Thyroid gland (tissue), 4 donors: ENCODE measurements around the gene ZFAND3.

Experiments
- POLR2A ChIP-seq, 2 donors: fragments of 450-650 bp; IDR thresholded peaks; one replicate each; pipeline ENCODE4 v1.6.1; 2017; ENCODE audit warnings: antibody characterized with exemption in 2 of 2, mild to moderate bottlenecking in 2 of 2, moderate library complexity in 1 of 2
- TF ChIP-seq, protein P1 (sequence below), 6 experiments: fragments of 200-600 bp in 3 of 6; fragments of 450-650 bp in 3 of 6; sonication (generic) in 3 of 6; IDR thresholded peaks; one replicate each; pipeline ENCODE4 v1.5.1; 2016 to 2019; ENCODE audit warnings: antibody characterized with exemption in 6 of 6, mild to moderate bottlenecking in 2 of 6, inconsistent platforms in 1 of 6, moderate library complexity in 1 of 6

DNA sequence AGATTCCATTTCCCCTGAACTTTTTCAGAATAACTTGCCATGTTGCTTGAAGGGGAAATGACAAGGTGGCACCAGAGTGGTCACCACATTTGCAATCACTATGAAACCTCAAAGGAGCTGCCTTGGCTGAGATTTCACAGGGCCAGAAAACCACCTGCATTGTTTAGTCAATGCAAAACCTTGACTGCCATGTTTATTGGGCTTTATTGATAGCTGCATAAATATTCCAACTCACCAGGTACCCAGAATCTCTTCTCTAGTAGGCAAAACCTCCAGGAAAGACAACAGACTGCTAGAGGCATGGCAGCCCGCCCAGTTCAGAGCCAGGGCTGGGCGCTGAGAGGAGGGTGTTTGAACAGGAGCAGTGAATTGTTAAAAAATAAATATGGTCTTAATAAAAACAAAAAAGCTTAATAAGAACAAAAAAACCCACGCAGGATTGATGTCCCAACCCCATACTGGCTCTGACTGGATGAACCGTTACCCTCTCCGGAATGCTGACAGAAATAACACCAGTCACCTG lies 375.6 kb downstream of the ZFAND3 start:
- TF ChIP-seq POLR2A (IDR thresholded peaks at IDR 0.05) = no peak
- TF ChIP-seq, protein P1, sequence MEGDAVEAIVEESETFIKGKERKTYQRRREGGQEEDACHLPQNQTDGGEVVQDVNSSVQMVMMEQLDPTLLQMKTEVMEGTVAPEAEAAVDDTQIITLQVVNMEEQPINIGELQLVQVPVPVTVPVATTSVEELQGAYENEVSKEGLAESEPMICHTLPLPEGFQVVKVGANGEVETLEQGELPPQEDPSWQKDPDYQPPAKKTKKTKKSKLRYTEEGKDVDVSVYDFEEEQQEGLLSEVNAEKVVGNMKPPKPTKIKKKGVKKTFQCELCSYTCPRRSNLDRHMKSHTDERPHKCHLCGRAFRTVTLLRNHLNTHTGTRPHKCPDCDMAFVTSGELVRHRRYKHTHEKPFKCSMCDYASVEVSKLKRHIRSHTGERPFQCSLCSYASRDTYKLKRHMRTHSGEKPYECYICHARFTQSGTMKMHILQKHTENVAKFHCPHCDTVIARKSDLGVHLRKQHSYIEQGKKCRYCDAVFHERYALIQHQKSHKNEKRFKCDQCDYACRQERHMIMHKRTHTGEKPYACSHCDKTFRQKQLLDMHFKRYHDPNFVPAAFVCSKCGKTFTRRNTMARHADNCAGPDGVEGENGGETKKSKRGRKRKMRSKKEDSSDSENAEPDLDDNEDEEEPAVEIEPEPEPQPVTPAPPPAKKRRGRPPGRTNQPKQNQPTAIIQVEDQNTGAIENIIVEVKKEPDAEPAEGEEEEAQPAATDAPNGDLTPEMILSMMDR (IDR thresholded peaks at IDR 0.05) = no peak
